Adrenal gland (tissue), 5 donors: ENCODE data around the gene LGMN.
A peak's percentile ranks its signal among the peaks of the same experiment; 100 is the strongest.

Source experiments
- POLR2A ChIP-seq, 2 donors: fragments of 450-650 bp; IDR thresholded peaks; one replicate each; pipeline ENCODE4 v1.6.1; 2017; ENCODE audit warnings: antibody characterized with exemption in 2 of 2, mild to moderate bottlenecking in 2 of 2, moderate library complexity in 1 of 2
- TF ChIP-seq, protein P1 (sequence below), 6 experiments: fragments of 450-650 bp in 4 of 6; fragments of 200-600 bp in 2 of 6; sonication (generic) in 1 of 6; IDR thresholded peaks; 1 replicate in 5 of 6; 2 replicates in 1 of 6; pipeline versions ENCODE4 v1.5.1 to v1.8.0; 2016 to 2021; ENCODE audit warnings: antibody characterized with exemption in 6 of 6, mild to moderate bottlenecking in 2 of 6, moderate library complexity in 1 of 6
- donor health status: DM: no; HTN: no; CAD: no.

DNA sequence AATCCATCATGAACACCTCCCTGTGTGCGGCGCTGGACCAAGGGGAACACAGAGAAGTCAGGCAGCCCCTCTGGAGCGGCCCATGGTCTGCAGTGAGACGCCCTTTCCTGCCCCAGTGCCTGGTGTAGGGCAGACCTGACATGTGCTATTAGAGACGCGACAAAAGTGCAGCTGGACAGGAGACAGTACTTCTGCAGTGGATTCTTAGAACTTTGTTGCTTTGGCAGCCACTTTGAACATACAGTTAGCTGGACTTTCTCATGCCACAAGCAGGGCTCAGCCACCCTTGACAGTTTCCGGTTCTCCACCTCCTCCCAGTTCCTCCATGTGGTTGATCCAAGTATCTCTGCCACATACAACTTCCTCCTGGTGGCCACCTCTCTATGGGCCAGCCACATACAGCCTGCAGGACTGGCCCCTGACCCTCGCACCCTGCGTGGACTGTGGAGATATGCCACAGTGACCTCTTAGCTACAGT lies 45.9 kb downstream of the LGMN start:
- no peak for TF ChIP-seq POLR2A (IDR thresholded peaks at IDR 0.05)
- TF ChIP-seq, protein P1, sequence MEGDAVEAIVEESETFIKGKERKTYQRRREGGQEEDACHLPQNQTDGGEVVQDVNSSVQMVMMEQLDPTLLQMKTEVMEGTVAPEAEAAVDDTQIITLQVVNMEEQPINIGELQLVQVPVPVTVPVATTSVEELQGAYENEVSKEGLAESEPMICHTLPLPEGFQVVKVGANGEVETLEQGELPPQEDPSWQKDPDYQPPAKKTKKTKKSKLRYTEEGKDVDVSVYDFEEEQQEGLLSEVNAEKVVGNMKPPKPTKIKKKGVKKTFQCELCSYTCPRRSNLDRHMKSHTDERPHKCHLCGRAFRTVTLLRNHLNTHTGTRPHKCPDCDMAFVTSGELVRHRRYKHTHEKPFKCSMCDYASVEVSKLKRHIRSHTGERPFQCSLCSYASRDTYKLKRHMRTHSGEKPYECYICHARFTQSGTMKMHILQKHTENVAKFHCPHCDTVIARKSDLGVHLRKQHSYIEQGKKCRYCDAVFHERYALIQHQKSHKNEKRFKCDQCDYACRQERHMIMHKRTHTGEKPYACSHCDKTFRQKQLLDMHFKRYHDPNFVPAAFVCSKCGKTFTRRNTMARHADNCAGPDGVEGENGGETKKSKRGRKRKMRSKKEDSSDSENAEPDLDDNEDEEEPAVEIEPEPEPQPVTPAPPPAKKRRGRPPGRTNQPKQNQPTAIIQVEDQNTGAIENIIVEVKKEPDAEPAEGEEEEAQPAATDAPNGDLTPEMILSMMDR (IDR thresholded peaks at IDR 0.05), result peak in 1 of 6 experiments; percentile 23
